GM21737 (cell line): Measurements from ENCODE around the gene GJA10.
"Not testable (repeated sequence)": the region's sequence is repeated elsewhere in the genome, so short reads cannot be mapped to it uniquely, and the experiment has no call there.

Experiments
- ATAC-seq: cut with Tn5 transposase; IDR thresholded peaks from one replicate; pipeline ENCODE4 v1.9.1; 2021; ENCODE audit warnings: mild to moderate bottlenecking, moderate library complexity; ENCODE audit not compliant: unreplicated experiment

Gene GJA10

DNA sequence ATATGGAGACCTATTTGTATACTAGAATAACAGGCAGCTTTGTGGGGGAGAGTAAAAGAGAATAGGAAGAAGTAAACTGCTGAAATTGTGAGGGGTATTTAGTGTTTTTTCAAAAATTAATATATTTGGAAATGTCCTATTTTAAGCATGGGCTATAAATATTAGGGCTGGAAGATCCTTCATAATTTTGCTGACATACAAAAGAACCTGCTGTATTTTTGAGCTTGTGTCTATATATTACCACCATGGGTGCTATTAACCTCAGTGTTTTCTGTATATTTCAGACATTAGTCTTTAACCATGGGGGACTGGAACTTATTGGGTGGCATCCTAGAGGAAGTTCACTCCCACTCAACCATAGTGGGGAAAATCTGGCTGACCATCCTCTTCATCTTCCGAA is at the start of gene GJA10:
TSS of gene GJA10 (plus strand) at position 301 of the 400 bp plus-strand sequence. CDS start at position 301, 0 bp downstream.
- ATAC-seq = no peak

DNA sequence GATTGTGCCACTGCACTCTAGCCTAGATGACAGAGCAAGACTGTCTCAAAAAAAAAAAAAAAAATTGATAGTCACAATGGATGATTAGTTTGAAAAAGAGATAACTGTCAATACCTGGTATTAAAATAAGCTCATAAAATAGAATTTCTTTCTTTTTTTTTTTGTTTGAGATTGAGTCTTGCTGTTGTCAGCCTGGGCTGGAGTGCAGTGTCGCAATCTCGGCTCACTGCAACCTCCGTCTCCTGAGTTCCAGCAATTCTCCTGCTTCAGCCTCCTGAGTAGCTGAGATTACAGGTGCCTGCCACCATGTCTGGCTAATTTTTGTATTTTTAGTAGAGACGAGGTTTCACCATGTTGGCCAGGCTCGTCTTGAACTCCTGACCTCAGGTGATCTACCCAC is 46.8 kb upstream of the GJA10 start:
- not testable (repeated sequence) for ATAC-seq

DNA sequence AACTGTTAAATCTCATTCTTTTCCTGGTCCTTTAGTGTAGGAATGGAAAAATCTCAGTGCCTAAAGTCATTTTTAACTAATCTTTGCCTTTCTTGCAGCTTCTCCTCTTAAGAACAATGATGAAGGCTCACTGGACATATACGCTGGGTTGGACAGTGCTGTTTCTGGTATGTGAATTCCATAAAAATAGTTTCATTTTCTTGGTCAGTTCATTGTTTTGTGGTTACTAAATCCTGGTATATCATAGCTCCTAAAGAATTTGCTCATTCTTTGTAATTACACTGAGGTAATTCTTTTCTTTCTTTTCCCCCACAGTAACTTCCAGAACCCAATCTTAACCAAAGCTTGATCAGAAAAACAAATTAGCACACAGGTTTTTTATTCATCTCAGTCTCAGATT is 41.2 kb upstream of the GJA10 start:
- no peak for ATAC-seq

DNA sequence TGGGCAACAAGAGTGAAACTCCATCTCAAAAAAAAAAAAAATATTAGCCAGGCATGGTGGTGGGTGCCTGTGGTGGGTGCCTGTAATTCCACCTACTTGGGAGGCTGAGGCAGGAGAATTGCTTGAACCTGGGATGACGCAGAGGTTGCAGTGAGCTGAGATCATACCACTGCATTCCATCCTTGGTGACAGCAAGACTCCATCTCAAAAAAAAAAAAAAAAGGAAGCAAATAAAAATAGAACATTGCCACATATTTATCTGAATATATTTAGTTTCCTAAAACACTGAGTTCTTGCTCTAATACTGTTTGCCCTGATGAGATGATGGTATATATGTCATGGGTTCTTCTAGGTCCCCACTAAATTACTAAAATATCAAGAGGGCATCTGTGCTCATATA is 36.2 kb upstream of the GJA10 start:
- ATAC-seq = no peak

DNA sequence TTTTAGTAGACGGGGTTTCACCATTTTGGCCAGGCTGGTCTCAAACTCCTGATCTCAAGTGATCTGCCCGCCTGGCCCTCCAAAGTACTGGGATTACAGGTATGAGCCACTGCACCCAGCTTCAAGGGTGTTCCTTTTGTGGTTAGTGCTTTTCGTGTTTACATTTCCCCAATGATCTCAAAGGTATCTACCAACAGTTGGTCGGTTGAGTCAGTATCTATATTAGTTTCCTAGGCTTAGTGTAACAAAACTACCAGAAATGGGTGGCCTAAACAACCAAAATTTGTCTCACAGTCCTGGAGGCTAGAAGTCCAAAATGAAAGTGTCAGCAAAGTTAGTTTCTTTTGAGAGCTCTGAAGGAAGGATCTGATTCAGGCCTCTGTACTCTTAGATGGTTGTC is 34.5 kb upstream of the GJA10 start:
- ATAC-seq = no peak

DNA sequence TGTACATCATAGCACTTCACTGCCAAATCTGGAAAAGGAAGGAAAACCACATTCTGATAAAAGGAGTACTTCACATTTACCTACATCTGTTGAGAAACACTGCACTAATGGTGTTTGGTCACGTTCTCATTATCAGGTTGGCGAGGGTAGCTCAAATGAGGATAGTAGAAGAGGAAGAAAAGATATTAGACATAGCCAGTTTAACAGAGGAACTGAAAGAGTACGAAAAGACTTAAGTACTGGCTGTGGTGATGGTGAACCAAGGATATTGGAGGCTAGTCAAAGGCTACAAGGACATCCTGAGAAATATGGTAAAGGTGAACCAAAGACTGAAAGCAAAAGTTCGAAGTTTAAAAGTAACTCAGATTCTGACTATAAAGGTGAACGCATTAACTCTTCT is 32.0 kb upstream of the GJA10 start:
- peak; percentile 63 for ATAC-seq

DNA sequence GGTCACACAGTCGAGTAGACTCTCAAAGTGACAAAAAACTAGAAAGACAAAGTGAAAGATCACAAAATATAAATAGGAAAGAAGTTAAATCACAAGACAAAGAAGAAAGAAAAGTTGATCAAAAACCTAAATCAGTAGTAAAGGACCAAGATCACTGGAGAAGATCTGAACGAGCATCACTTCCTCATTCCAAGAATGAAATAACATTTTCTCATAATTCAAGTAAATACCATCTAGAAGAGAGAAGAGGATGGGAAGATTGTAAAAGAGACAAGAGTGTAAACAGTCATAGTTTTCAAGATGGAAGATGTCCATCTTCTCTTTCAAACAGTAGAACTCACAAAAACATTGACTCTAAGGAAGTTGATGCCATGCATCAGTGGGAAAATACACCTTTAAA is 31.6 kb upstream of the GJA10 start:
- ATAC-seq = peak; percentile 15

DNA sequence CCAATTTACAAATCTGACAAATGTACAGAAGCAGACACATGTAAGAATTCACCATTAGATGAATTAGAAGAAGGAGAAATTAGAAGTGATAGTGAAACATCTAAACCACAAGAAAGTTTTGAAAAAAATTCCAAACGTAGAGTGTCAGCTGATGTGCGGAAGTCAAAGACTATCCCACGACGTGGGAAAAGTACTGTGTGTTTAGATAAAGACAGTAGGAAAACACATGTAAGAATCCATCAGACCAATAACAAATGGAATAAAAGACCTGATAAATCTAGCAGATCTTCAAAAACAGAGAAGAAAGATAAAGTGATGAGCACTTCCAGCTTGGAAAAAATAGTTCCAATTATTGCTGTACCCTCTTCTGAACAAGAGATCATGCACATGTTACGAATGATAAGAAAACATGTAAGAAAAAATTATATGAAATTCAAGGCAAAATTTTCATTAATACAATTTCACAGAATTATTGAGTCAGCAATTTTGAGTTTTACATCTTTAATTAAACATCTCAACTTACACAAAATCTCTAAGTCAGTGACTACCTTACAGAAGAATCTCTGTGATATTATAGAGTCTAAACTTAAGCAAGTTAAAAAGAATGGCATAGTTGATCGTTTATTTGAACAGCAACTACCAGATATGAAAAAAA is 28.1 kb upstream of the GJA10 start:
- no peak for ATAC-seq

DNA sequence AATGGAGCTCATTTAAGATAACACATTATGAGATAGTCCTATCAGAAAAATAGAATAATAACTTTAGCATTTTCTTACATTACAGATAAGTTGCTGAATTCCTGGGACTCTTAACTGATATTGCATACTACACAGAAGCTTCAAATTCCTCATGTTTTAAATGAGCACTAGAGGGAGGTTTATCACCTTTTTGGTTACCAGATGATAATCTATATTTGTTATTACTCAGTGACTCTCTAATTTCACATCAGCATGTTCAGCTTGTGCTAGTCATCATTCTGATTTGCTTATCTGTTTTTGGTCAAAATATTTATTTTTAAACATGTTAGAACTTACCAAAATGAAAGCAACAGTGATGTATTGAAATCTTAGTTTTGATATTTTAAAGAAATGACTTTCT is 20.5 kb upstream of the GJA10 start:
- no peak for ATAC-seq

DNA sequence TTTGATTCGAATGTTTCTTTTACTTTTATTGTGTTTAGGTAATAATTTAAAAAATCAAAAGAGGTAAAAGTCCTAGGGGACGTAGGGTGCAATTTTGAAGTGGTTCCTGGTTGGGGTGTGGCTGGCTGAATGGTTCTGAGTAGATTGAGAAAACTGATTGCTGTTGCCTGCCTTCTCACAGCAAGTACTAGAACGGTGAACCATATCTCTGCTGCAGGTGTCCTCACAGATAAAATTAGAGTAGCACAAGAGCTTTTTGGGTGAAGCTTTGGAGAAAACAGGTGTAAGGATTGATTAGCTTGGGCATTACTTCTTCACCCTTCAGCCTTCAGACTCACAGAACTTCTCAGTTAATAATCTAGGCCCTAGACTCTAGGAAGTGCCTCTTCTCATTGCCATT is 19.8 kb upstream of the GJA10 start:
- ATAC-seq = no peak

DNA sequence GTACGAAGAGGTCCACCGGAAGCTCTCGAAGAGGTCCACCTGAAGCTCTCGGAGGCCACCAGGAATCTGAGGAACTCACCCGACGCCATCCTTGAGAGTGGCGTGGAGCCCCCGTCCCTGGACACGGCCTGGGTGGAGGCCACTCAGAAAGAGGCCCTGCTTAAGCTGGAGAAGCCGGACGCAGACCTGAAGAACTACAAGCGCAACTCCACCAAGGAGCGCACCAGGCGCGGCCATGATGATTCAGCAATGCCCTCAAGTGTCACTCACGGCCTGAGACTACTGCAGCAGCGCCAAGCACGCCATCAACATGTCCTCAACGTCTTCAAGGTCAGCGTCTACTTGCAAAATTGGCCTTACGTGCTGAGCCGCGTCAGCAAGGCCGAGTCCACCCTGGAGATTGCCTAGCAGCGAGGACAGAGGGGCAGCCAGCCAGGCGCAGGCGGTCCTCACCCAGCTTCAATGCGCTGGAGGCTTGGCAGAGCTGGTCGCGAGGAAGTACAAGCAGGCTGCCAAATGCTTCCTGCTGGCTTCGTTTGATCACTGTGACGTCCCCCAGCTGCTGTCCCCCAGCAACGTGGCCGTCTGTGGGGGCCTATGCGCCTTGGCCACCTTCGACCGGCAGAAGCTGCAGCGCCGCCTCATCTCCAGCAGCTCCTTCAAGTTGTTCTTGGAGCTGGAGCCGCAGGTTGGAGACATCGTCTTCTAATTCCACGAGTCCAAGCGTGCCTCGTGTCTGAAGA is 7.7 kb upstream of the GJA10 start:
- ATAC-seq = no peak

DNA sequence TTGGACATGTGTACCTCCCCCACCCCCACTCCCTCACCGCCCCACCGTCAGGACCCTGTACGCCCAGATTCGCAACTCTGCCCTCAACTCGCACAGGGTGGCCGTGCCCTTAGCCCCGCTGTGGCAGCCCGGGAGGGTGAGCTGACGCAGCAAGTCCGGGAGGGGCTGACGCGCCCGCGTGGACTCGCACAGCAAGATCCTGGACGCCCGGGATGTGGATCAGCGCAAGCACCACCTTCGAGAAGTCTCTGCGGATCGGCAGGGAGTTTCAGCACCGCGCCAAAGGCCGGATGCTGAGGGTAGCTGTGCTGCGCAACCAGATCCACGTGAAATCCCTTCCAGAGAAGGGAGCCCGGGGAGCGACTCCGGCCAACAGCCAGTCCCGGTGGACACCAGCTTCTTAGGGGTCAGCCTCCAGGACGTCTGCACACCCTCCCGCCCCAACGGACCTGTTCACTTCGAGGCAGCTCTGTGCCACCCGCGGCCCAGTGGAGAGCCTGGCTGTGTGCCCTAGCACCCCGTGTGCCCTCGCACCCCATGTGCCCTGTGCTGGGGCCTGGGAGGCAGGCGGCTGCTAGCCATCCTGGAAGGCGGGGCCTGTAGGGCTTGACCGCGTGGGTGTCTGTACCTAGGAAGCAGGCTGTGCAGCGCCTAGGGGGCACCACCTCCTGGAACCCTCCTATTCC is 6.7 kb upstream of the GJA10 start:
- ATAC-seq = no peak

DNA sequence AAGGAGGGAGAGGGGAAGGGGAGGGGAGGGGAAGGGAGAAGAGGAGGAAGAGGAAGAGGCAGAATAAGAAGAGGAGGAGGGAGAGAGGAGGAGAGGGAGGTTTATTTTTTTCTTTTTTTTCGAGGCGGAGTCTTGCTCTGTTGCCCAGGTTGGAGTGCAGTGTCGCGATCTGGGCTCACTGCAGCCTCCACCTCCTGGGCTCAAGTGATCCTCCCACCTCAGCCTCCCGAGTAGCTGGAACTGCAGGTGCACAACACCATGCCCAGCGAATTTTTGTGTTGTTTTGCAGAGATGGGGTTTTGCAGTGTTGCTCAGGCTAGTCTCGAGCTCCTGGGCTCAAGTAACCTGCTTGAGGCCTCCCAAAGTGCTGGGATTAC is 6.1 kb upstream of the GJA10 start:
- no peak for ATAC-seq

DNA sequence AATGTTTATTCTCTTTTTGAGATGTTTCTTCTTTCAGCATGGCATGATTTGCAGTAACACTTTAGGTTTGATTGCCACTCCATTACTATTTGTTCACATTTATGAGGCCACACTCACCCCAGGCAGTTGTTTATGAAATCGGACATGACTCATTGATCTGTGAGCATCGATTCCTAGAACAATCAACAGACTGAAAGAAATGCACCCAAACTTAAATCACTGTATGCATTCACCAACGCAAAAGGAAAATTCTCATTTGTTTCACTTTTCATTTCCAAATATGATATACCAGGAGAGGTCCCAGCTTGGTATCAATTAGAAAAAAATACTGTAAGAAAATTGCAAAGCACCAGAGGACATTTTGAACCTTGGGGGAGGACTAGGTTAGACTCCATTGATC is 5.4 kb upstream of the GJA10 start:
- no peak for ATAC-seq

DNA sequence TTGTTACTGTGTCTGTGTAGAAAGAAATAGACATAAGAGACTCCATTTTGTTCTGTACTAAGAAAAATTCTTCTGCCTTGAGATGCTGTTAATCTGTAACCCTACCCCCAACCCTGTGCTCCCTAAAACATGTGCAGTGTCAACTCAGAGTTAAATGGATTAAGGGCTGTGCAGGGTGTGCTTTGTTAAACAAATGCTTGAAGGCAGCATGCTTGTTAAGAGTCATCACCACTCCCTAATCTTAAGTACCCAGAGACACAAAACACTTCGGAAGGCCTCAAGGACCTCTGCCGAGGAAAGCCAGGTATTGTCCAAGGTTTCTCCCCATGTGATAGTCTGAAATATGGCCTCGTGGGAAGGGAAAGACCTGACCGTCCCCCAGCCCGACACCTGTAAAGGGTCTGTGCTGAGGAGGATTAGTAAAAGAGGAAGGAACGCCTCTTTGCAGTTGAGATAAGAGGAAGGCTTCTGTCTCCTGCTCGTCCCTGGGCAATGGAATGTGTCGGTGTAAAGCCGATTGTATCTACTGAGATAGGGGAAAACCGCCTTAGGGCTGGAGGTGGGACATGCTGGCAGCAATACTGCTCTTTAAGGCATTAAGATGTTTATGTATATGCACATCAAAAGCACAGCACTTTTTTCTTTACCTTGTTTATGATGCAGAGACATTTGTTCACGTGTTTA is 3.3 kb upstream of the GJA10 start:
- not testable (repeated sequence) for ATAC-seq

DNA sequence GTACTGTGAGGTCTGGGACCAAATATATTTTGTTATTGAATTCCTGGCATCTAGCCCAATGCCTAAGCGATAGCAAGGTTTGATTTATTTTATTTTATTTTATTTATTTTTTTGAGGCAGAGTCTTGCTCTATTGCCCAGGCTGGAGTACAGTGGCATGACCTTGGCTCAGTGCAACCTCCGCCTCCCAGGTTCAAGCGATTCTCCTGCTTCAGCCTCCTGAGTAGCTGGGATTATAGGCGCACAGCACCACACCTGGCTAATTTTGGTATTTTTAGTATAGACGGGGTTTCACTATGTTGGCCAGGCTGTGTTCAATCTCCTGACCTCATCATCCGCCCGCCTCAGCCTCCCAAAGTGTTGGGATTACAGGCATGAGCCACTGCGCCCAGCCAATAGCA is 1.7 kb upstream of the GJA10 start:
- not testable (repeated sequence) for ATAC-seq

DNA sequence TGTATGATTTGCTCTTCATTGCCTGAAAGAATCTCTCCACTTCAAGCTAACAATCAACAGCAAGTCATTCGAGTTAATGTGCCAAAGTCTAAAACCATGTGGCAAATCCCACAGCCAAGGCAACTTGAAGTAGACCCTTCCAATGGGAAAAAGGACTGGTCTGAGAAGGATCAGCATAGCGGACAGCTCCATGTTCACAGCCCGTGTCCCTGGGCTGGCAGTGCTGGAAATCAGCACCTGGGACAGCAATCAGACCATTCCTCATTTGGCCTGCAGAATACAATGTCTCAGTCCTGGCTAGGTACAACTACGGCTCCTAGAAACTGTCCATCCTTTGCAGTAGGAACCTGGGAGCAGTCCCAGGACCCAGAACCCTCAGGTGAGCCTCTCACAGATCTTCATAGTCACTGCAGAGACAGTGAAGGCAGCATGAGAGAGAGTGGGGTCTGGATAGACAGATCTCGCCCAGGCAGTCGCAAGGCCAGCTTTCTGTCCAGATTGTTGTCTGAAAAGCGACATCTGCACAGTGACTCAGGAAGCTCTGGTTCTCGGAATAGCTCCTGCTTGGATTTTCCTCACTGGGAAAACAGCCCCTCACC is 1.1 kb downstream of the GJA10 start:
- ATAC-seq = no peak

DNA sequence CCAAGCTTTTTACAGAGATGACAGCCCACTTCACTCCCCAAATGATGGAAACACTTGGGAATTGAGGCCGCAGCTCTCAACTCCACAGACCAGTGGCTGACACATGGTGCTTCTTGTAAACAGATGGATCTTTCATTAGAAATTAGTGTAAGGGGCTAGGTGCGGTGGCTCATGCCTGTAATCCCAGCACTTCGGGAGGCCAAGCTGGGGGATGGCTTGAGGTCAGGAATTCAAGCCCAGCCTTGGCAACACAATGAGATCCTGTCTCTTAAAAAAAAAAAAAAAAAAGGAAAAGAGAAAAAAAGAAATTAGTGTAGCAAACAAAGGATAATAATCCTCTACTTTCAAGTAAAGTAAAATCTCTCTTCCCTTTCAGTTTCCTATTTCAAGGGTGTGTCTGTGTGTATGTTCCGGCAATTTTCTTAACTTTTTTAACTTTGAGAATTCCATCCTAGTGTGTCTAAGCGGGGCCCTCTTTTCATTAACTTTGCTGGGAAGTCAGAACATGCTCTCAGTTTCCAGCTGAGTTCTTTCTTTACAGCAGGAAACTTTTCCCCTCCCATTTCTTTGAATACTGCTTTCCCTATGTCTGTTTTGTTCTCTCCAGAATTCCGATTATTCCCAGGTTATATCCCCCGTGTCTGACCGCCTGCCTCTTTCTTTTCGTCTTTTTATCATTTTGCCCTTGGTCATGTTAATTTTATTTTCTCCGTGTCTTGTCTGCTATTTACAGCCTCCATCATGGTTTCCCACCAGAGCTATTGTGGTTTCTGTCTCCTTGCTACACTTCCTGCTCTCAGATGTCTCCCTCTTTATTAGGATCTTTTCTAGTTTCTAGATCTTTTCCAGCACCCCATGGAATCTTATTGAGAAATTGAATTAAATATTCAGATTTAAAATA is 16.0 kb downstream of the GJA10 start:
- ATAC-seq = not testable (repeated sequence)

DNA sequence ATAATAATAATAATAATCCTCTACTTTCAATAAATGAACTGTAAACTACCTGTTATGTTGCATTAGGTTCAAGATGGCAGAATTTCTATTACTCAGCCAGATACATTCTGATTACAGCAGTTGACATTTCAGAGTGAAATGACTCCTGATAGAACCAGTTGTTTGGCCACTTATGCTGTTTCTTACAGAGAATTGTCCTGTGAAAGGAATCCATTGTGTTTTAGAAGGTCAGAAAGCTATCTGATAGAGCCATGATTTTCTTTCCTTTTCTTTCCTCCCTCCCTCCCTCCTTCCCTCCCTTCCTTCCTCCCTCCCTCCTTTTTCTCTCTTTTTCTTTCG is 16.6 kb downstream of the GJA10 start:
- ATAC-seq = no peak
